ENCODE results near the gene SZT2.

Gene SZT2

DNA sequence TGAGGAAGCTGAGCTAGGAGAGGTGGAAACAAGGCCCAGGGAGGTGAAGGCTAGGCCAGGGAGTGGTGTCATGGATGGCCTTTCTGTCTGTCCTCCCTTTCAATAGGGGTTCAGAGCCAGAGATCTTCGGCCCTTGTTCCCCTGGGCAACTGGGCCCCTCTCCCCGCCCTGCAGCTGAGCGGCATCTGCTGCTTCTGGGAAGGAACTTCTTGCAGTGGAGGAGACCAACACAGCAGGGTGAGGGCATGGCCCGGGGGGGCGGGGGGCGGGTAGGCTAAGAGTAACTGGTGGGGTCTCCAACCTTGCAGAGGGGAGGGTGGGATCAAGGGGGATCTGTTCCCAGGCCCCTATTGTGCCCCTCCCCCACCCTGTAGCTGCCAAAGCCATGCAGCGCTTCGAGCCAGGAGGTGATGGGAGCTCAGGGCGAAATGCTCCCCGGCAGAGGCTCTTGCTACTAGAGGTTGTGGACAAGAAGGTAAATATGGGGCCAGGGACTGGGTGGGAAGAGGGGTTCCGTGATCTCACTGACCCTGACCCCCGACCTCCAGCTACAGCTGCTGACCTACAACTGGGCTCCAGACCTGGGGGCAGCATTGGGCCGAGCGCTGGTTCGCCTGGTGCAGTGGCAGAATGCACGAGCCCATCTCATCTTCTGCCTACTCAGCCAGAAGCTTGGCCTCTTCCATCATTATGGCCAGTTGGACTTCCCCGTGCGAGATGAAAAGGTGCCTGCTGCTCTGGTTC is 52.4 kb downstream of the SZT2 start:
- no peak for DNase-seq (ENCODE audit: low spot score)

DNA sequence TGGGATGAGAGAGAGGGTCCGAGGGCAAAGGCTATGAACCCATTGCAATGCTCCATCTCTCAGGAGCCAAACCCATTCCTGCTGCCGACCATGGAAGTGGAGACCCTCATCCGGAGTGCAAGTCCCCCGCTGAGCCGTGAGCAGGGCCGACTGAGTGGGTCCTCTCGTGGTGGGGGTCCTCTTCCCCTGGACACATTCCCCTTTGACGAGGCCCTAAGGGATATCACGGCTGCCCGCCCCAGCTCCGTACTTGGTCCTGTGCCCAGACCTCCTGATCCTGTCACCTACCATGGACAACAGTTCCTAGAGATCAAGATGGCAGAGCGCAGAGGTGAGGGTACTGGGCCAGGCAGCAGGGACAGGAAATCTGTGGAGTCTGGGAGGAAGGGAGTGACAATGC is 53.1 kb downstream of the SZT2 start:
- no peak for DNase-seq (ENCODE audit: low spot score)

DNA sequence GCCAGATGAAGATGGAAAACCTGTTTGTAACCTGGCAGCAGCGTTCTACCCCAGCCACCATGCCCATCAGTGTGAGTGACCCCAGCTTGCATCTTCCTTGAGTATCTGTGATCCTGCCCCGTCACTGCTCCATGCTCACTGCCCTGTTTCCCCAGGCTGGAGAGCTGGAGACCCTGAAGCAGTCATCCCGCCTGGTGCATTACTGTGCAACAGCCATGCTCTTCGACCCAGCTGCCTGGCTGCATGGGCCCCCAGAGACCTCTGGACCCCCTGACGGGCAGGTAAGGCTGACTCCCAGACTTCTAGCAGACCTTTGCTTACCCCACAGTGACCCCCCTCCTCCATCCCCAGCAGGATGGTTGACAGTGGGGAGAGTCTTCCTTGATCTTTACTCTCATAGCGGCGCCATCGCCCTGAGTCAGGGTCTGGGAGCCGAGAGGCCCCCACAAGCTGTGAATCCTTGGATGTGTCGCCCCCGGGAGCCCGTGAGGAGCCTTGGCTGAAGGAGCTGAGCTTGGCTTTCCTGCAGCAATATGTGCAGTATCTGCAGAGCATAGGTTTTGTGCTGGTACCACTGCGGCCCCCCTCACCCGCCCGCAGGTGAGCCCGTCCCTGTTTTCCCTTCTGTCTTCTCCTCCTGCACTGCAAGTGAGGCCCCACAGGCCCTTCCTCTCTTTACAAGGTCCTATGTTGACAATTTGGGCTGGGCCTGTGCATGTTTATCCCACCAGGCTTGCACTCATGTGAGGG is 53.7 kb downstream of the SZT2 start:
- DNase-seq (ENCODE audit: low spot score), result no peak

DNA sequence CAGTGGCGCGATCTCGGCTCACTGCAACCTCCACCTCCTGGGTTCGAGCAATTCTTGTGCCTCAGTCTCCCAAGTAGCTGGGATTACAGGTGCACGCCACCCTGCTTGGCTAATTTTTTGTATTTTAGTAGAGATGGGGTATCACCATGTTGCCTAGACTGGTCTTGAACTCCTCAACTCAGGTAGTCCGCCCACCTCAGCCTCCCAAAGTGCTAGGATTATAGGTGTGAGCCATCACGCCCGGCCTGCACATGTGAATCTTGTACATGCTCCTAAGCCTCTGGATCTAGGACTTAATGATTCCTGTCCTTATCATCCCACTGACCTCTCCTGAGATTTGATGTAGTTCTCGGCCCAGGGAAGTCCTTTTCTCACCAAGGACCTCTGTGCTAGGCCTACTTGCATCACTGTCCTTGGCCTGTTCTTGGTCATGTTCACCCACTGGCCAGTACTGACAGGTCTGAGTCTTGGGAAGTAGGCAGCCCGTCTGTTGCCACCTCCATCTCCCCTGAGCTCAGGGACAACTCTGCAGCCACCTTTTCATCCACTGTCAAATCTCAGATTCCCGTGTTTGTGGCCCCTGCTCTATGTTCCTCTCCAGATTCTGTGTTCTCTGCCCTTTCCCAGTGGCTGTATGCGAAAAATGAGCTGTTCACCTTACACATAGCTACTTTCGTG is 54.6 kb downstream of the SZT2 start:
- DNase-seq (ENCODE audit: low spot score), result no peak

DNA sequence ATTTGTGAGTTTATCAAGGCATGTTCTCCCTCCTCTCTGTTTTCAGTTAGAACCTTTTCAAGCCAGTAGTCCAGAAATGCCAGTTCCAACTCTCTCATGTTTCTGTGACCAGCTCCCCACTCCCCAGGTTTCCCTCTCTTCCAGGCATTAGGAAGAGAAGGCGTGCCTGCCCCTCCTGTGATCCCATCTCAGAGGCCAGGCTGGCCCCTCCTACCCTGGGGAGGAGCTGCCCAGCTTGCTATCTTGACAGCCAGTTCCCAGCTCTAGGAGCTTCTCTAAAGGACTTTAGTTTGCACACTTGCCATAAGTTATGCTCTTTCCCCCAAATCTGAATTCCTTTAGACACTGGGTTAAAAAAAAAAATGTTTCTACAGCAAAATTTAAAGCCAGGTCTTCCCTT is 55.1 kb downstream of the SZT2 start:
- DNase-seq (ENCODE audit: low spot score), result no peak

DNA sequence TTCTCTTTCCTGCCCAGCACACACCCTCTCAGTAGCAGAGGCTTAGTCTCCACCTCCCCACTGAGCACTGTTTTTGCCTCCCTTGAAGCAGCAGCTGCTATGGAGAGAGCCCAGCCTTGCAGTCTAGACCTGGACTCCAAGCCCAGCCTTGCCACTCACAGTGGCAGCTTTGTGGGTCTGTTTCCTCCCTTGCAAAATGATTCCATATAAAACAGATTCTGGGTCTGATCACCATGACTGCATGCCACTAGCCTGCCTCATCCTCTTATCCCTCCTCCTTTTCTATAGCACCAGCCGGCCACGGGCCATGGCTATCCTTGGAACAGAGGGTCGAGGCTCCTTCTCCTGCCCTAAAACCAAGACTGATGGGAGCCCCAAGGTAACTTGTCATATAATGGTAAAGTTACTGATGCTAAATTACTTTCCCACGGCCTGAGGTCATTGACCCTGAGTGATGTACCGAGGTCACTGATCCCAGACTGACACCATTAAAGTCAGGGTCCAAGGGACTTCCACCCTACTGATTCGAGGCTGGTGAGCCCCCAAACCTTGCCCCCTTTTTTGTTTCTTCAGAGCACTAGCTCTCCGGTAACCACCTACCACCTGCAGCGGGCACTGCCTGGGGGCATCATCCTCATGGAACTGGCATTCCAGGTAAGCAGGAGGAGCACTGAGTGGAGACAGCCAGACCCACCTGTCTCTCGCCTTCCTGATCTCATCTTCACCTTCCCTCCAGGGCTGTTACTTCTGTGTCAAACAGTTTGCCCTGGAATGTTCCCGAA is 56.1 kb downstream of the SZT2 start:
- no peak for DNase-seq (ENCODE audit: low spot score)

DNA sequence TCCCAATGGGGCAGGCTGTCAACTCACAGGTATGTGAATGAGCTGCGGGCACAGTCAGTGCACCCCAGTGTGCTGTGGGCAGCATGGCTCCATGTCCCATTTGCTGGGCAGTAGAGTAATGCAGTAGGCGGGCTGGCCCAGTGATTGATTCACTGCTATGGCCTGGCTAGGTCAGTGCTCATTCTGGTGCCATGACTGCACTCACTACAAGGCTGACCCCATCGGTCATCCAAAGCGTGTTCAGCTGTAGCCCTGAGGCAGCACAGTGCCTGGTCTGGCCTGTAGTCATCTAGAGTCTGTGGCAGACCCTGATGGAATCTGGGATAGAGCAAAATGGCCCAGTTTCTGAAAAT is 56.7 kb downstream of the SZT2 start:
- no peak for DNase-seq (ENCODE audit: low spot score)

DNA sequence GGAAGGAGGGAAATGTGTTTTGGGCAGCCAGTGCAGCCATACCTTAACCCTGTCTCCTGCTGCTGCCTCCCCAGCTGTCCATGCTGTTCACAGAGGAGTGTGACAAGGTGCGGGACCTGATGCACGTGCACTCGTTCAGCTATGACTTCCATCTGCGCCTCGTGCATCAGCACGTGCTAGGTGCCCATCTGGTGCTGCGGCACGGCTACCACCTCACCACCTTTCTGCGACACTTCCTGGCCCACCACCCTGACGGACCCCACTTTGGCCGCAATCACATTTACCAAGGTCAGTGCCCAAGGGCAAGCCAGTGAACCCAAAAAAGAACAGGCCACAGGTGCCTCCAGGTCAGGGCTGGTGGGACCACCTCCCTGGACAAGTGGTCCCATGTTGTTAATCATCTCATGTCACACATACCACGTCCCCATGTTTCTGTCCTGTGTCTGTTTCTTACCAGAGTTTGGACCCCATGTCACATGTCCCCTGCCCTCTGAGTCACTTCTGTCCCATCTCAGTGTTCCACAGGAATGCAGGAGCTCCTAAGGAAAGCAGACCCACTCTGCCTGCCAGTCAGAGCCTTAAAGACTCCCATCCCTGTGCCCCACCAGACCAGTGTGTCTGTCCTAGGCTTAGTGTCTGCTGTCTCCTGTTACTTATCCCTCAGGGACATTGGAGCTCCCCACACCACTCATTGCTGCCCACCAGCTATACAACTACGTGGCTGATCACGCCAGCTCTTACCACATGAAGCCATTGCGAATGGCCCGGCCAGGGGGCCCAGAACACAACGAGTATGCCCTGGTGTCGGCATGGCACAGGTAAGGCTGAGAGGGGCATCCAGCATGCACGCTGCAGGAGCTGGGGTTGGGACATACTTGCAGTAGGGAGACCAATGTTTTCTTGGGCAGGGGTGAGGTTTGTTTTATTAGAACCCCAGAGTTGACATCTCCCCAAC is 57.5 kb downstream of the SZT2 start:
- no peak for DNase-seq (ENCODE audit: low spot score)

DNA sequence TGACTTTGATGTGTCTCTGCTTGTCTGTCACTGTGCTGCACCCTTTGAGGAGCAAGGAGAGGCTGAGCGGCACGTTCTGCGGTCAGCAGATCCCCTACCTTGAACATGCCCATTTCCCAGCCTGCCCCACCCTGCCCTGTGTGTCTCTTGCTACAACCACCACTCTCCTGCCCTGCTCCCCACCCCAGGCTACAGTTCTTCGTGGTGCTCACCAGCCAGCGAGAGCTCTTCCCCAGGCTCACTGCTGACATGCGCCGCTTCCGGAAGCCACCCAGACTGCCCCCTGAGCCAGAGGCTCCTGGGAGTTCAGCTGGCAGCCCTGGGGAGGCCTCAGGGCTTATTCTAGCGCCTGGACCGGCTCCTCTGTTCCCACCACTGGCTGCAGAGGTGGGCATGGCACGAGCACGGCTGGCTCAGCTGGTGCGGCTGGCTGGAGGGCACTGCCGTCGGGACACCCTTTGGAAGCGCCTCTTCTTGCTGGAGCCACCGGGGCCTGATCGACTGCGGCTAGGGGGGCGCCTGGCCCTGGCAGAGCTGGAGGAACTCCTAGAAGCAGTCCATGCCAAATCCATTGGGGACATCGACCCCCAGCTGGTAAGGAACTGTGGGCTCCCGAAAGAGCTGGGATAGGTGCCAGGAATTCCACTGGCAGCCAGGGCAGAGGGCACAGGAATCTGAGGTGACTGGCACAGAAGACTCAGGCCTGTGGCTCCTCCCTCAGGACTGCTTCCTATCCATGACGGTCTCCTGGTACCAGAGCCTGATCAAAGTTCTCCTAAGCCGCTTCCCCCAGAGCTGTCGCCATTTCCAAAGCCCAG is 58.4 kb downstream of the SZT2 start:
- no peak for DNase-seq (ENCODE audit: low spot score)

DNA sequence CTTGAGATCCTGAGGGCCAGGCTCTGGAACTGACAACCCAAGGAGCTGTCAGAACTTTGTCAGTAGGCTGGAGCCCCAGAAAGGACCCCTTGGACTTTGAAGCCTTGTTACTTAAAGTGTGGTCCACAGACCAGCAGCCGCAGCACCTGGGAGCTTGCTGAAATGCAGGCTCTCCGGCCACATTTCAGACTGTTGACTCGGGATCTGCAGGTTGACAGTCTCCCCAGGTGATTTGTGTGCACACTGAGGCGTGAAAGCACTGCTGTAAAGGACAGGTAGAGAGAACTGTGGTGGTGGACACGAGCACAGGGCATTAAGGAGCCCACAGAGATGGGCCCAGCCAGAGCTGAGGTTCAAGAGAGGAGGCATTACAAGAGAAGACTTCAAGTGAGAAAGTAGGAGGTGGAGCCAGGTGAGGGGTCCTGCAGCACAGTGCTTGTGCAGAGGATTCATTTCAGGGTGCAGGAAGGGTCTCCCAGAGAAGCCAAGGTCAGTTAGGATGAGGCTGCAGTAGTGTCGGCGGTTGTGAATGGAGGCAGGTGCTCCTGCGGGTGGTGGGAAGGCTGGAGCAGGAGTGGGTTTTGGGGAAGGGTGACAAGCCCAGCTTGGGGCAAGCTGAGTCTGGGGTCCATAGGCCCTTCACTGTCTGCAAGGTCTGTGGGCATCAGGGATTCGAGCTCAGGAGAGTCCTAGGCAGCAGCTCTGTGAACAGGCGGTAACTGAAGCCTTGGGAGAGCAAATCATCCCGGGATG is 59.4 kb downstream of the SZT2 start:
- no peak for DNase-seq (ENCODE audit: low spot score)

DNA sequence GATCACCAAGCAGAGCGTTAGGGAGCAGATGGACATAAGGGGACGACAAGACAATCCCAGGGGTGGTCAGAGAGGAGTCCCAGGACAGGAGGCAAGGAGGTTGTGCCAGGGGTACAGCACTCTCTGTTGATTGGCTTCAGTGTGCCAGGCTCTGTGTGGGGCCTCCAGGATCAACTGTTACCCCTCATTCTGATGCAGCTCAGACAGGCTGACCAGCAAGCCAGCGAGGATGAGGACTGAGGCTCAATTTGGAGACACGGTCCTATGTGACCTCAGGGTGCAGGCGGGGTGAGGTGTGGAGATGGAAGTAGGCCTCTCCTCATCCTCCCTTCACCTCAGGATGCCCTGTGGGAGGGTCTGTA is 60.0 kb downstream of the SZT2 start:
- no peak for DNase-seq (ENCODE audit: low spot score)

DNA sequence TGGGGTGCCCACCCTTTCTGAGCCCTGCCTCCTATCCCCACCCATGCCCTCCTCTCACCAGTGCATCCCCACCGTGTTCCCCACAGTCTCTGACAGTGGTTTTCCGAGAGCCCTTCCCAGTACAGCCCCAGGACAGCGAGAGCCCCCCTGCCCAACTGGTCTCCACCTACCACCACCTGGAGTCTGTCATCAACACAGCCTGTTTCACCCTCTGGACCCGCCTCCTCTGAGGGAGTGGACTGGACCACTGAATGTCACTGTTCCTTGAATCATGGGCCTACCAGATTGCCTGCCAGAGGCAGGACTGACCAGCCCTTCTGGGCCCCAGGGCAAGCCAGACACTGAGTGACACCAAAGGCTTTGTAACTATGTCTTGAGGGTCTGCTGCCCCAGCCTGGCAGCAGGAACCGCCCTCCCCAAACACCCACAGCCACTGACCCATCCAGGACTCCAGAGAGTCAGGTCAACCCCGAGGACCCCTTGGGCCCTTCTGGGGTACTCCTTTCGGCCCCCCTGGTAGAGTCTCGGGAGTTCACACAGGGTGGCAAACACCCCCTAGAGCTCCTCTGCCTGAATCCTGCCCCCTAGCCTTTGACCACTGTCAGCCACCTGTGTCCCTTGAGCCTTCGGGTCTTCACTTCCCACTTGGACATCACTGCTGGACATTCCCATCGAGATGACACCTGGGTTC is 60.7 kb downstream of the SZT2 start:
- no peak for DNase-seq (ENCODE audit: low spot score)

DNA sequence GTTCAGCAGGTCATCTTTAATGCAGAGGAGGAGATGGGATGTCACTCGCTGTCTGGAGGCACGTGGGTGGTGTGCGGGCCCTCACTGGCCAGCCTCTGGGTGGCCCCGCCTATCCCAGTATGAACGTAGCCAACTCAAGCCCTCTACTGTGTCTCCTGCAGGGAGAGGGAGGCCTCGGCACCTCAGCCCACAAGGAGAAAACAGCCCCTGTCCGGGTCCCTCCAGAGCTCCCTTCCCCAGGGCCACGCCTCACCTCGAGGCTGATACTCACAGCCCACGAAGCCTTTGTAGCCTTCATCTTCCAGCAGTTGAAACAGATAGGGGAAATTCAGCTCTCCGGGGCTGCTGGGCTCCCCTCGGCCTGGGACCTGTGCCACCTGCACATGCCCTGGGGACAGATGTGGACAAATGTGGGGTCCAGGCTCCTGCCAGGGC is 61.5 kb downstream of the SZT2 start:
- no peak for DNase-seq (ENCODE audit: low spot score)

DNA sequence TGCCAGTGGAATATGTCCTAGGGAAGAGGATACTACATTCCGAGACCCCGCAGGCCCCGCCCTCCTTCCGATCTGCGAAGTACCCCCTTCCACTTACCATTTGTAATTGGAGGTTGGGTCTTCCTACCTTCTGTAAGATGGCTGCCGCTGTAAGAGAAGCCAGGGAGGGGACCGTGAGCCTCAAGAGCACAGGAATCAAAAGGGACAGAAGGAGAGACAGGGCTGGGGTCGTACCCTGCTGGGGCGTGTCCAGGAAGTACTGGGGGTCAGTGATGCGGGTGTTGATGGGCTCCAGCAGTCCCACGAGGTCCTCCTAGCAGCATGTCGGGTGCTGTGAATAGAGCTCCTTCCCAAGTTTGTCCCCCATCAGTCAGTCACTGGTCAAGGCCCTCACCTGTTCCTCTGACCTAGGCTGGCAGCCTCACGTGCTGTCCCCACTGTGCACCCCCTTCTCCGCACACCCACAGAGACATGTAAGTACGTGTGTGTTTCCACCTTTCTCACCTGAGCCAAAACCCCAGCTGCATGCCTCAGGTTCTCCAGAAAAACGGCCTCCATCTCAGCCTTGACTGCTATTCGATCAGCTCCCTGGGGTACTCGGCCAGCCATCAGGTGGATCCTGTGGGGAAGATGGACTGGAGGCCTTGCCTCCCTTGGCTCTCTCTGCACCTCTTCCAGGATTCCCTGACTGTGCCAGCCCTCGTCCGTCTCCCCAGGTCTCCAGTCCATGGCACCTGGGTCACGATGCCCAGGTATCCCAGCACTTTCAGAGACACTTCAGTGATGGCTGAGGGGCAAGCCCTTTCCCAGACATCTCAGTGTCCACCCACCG is 62.2 kb downstream of the SZT2 start:
- no peak for DNase-seq (ENCODE audit: low spot score)

DNA sequence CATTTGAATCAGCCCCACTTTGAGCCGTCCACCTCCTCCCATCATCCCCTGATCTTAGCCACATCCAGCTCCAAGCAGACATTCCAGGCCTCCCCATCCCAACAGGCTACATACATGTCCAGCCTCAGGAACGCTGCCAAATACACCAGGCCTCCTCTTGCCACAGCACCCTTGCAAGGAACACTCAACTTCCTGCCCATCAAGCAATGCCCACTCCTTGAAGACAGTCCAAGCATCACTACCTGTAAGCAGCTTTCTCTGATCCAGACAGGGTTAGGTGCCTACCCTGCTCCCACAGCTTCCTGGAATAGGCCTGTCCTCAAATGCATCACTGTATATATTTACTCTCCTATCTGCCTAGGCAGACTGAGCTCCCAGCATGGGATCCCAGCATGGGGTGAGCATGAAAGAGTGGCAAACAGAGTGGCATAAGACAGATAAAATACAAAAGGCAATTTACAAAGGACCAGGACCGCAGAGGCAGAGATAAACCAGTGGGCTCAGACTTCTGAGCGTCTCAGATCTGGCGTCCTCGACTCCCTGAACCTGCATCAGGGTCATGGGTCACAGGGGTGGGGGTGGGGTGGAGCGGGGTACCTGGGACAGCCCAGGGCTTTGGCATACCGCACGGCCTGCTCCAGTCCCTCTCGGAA is 63.2 kb downstream of the SZT2 start:
- peak; percentile 21 for DNase-seq (ENCODE audit: low spot score)

DNA sequence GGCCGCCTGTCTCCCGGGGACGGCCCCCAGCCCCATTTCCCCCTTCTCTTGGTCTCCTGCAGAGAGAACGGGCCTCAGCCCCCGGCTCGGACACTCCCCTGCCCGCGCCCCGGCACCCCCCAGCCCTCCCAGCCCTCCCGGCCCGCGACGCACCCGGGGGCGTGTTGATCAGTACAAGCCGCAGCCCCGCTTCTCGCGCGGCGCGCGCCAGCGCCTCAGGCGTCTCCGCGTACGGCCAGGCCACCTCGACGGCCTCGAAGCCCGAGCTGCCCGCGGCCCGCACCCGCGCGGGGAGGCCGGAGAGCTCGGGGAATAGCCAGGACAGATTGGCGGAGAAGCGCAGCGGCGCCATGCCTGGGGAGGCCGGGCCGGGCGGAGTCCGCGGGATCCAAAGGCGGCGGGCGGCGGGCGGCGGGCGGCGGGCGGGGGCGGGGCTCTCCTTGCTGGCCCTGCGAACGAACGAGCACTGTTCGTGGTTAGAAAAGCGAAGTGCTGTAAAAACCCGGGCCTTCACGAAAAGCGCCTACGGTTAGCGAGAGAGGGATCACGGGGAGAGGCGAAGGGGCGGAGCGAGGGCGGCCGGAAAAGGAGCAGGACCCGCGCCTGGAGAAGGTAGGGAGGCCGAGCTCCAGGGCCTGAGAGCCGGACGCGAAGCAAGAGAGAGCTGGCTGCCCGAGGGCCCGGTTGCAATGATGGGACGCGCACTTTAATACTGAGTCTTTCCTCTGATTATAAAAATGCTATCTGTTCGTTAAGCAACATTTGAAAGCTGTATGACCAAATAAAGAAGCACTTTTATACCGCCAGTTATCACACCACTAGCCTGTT is 64.0 kb downstream of the SZT2 start, which contains the start of gene HYI:
Gene HYI, minus strand, starts transcription at position 490 of the 828 bp plus-strand sequence. Its CDS starts 138 bp downstream, at position 352.
- DNase-seq (ENCODE audit: low spot score), result peak; percentile 49
